Choroid plexus epithelial cell (primary cell): ENCODE results near the gene FCHSD2.

Experiments
- DNase-seq: peaks from one replicate; pipeline ENCODE4 v3.0.0-alpha.2; 2010; ENCODE audit warnings: low read depth
- H3K4me3 ChIP-seq: 2 replicates; pipeline ENCODE4 v1.5.1; 2011; ENCODE audit warnings: low read depth, mild to moderate bottlenecking, control low read depth, low read length, moderate library complexity
- CTCF ChIP-seq: conservative IDR thresholded peaks from 2 replicates; pipeline ENCODE4 v1.5.1; 2011; ENCODE audit warnings: low read depth, mild to moderate bottlenecking, control low read depth, inconsistent platforms, low read length, moderate library complexity

The FCHSD2 gene

GRCh38 chr11:73173755-73174494, 31.8 kb upstream of the FCHSD2 start:
- TF ChIP-seq CTCF = no peak
- no peak overlapping the region for H3K4me3 ChIP-seq
- no peak for DNase-seq

GRCh38 chr11:73172992-73173656, 31.0 kb upstream of the FCHSD2 start:
- no peak for TF ChIP-seq CTCF
- no peak overlapping the region for H3K4me3 ChIP-seq
- DNase-seq = no peak

- TF ChIP-seq CTCF = no peak
- H3K4me3 ChIP-seq = no peak overlapping the region
- DNase-seq = no peak
Measured at GRCh38 chr11:73171436-73172161, 29.5 kb upstream of the FCHSD2 start.

- H3K4me3 ChIP-seq = no peak overlapping the region
- peak; percentile 46 for DNase-seq
- peak; percentile 33 for TF ChIP-seq CTCF
Measured at GRCh38 chr11:73170140-73170539, 28.0 kb upstream of the FCHSD2 start.

- DNase-seq = no peak
- no peak for TF ChIP-seq CTCF
- no peak overlapping the region for H3K4me3 ChIP-seq
Measured at GRCh38 chr11:73168925-73169579, 26.9 kb upstream of the FCHSD2 start.

- no peak for TF ChIP-seq CTCF
- no peak overlapping the region for H3K4me3 ChIP-seq
- DNase-seq = no peak
Measured at GRCh38 chr11:73167363-73167954, 25.3 kb upstream of the FCHSD2 start.
